Loucy (cell line): ENCODE results near the gene AIFM2.

Source experiments
- CTCF ChIP-seq: fragments of 200-600 bp; sonication (generic); conservative IDR thresholded peaks from 2 replicates; pipeline ENCODE4 v1.5.1; 2014; ENCODE audit warnings: mild to moderate bottlenecking, antibody characterized with exemption, low read length
- EZH2phosphoT487 ChIP-seq: fragments of 200-600 bp; IDR thresholded peaks from 2 replicates; pipeline ENCODE4 v1.6.1; 2018; ENCODE audit warnings: antibody characterized with exemption, mild to moderate bottlenecking, moderate library complexity, borderline replicate concordance

- TF ChIP-seq CTCF (no peak), EZH2phosphoT487 (no peak)
These were observed 42.6 kb downstream of the AIFM2 start for GRCh38 chr10:70090013-70090412.
